Activated naive CD8-positive, alpha-beta T cell treated with anti-CD3 and anti-CD28 coated beads for 36 hours (primary cell): Measurements from ENCODE around the gene SLC7A6. TPM values are rescaled to one million over a fixed set of nuclear protein-coding genes. Genes with fewer than 3 reads are reported as not detected.
A peak's percentile ranks its signal among the peaks of the same experiment; 100 is the strongest.

Source experiments
- DNase-seq: peaks from one replicate; pipeline ENCODE4 v3.0.0; 2021
- H3K27ac Mint-ChIP-seq: one replicate; pipeline ENCODE4 v1.8.0; 2022; ENCODE audit warnings: mild to moderate bottlenecking, moderate library complexity, mixed read lengths
- H3K27me3 Mint-ChIP-seq: one replicate; pipeline ENCODE4 v1.8.0; 2022; ENCODE audit warnings: mild to moderate bottlenecking, mixed read lengths
- H3K36me3 Mint-ChIP-seq: one replicate; pipeline ENCODE4 v1.8.0; 2021; ENCODE audit warnings: mild to moderate bottlenecking, mixed read lengths
- H3K4me1 Mint-ChIP-seq: one replicate; pipeline ENCODE4 v1.8.0; 2021; ENCODE audit warnings: mixed read lengths
- H3K4me3 Mint-ChIP-seq: one replicate; pipeline ENCODE4 v1.8.0; 2022; ENCODE audit warnings: mild to moderate bottlenecking, moderate library complexity, mixed read lengths
- H3K9me3 Mint-ChIP-seq: one replicate; pipeline ENCODE4 v1.8.0; 2022; ENCODE audit warnings: mixed read lengths
- total RNA-seq, 2 experiments: library from RNA; stranded (reverse); gene quantifications; one replicate each; pipeline ENCODE4 v1.2.3, GENCODE V29; 2021

The SLC7A6 gene
- total RNA-seq, 2 experiments from 2014 or later = 65.9 to 69.9 TPM

DNA sequence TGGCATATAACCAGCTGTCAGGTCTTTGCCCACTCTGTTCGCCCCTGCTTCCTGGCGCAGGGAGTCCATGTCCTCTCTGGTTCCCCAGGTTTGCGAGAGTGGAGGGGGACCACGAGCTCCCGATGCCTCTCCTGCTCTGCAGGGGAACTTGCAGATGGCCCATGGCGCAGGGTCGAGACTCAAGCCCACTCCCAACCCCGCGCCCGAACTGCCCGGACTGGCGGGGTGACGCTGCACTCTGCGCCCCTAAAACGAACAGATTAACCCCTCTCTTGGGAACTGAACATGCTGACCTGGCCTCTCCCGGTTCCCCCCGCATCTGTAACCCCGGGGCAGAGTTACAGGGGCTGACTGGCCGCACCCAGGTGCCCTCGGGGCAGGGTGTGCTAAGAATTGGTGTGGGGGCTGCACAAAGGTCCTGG lies 19.8 kb upstream of the SLC7A6 start:
- Mint-ChIP-seq H3K4me1 (peaks cover 27% of the 10 kb centered on the region), H3K4me3 (peak overlapping the region; percentile 98), H3K27ac (peak overlapping the region; percentile 57), H3K9me3 (no peaks in the 10 kb centered on the region), H3K36me3 (no peaks in the 10 kb centered on the region), H3K27me3 (no peaks in the 10 kb centered on the region)
- DNase-seq = no peak

DNA sequence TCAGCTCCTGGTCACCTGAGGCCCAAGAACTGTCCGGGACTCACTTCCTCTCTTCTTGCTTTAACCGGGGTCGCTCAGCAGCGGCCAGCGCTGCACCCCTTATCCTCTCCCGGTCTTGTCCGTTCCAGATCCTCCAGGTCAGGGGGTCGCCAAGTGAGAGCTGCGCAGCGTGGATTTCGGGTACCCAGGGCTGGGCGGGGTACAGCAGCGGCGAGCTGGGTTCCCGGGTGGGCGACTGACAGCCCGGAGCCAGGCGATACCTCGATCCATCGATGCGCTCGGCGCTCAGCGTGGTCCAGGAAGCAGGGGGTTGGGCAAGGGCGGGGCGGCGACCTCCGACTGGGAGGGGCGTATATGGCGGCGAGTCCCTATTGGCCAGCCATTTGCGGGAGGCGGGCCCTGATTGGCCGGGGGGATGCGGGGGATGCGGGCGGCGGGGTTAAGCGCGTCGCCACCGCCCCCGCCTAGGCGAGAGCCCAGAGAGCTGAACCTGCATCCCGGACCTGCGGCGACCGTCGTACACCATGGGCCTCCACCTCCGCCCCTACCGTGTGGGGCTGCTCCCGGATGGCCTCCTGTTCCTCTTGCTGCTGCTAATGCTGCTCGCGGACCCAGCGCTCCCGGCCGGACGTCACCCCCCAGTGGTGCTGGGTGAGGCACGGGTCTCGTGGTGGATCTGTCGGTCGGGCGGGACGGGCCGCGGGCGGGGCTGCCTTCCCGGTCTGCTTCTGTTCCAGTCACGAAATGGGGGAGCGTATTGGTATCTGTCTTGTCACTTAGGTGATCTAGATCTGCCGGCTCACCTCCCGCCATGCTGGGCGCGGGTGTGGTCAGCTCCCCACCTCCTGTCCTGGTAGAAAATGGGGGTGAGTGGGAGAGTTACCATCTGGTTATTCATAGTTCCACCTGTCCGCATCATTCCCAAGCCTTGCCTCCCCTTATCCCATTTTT lies 19.1 kb upstream of the SLC7A6 start, which contains the start of gene PLA2G15:
TSS of gene PLA2G15 (plus strand) at position 471 of the 951 bp plus-strand sequence. CDS start at position 525, 54 bp downstream.
- no peaks in the 10 kb centered on the region for H3K36me3 Mint-ChIP-seq
- H3K4me3 Mint-ChIP-seq = peak within 1 kb of the TSS; percentile 98
- H3K9me3 Mint-ChIP-seq = no peaks in the 10 kb centered on the region
- H3K27me3 Mint-ChIP-seq = no peaks in the 10 kb centered on the region
- DNase-seq = peak; percentile 96
- peaks cover 24% of the 10 kb centered on the region for H3K4me1 Mint-ChIP-seq
- H3K27ac Mint-ChIP-seq = peak within 1 kb of the TSS; percentile 57

DNA sequence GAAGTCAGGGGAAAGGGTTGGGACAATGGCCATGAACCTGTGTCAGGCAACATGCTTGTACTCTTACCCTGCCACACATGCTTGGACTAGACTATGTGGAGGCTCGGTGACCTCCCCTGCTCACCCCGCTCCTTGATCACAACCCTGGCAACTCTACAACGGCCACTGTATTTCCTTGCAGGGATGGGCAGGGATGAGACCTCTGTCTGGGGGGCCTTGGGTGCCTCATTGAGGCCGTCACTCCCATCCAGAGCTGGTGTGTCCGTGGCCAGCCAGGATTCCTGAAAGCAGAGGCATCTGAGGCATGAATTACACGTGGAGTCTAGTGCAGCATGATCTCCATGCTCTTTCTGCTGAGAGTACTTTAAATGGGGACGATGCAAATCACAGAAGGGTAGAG lies 18.2 kb upstream of the SLC7A6 start:
- no peaks in the 10 kb centered on the region for H3K36me3 Mint-ChIP-seq
- H3K27ac Mint-ChIP-seq = no peak overlapping the region
- peaks cover 24% of the 10 kb centered on the region for H3K4me1 Mint-ChIP-seq
- H3K9me3 Mint-ChIP-seq = no peaks in the 10 kb centered on the region
- DNase-seq = no peak
- H3K4me3 Mint-ChIP-seq = peak overlapping the region; percentile 98
- no peaks in the 10 kb centered on the region for H3K27me3 Mint-ChIP-seq

DNA sequence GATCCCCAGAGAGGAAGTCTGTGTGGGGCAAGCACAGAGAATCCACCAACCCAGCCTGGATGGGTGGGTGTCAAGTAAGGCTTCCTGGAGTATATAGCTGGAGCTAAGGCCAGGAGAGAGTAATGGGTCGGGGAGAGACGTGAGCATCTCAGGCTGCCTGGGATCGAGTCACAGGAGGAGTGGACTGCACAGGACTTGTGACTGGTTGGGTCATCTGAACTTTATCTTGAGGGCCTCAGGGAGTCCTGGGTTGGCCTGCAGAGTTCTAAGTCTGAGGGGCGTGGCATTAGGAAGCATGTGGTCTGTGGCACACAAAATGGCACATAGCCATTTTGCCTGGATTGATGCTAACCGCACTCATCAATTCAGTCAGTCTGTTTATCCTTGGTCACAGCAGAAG lies 17.7 kb upstream of the SLC7A6 start:
- H3K4me1 Mint-ChIP-seq = peaks cover 24% of the 10 kb centered on the region
- H3K27me3 Mint-ChIP-seq = no peaks in the 10 kb centered on the region
- H3K27ac Mint-ChIP-seq = no peak overlapping the region
- DNase-seq = no peak
- H3K9me3 Mint-ChIP-seq = no peaks in the 10 kb centered on the region
- H3K36me3 Mint-ChIP-seq = no peaks in the 10 kb centered on the region
- H3K4me3 Mint-ChIP-seq = no peak overlapping the region

DNA sequence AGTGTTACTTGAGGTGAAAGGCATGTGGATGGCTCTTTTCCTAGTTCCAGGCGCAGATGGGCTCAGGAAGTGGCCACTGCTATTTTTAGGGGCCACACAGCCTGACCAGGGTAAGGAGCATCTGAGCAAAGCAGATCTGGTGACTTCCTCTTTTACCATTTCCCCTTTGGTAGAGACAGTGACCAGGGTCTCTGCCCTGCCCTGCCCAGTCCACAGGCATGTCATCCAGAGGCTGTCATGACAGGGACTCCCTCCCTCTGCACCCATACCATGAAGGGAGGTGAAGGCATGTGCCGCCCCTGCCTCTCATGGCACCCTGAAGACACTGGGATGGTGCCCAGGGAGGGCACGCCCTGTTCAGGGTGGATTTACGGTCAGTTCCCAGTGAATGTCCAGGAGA lies 16.9 kb upstream of the SLC7A6 start:
- no peak for DNase-seq
- no peaks in the 10 kb centered on the region for H3K9me3 Mint-ChIP-seq

DNA sequence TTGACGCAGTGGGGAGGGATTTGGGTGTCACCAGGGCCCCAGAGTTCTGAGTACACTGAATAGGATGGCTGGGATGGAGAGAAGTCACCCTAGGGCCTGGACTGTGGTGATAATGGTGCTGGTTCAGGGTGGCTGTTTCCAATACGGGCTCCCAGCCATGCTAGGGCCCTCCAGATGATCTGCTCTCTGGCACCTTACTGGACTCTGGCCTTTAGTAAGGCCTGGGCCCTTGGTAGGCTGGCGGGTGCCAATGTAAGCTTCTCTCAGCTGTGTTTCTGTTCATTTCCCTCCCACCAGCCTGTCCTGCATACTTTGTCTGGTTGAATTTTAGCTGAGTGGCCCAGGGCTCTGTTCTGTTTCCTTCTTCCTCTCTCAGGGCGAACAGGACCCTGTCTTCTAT lies 16.4 kb upstream of the SLC7A6 start:
- H3K4me3 Mint-ChIP-seq = no peak overlapping the region
- no peak overlapping the region for H3K27ac Mint-ChIP-seq
- H3K27me3 Mint-ChIP-seq = no peaks in the 10 kb centered on the region
- peaks cover 26% of the 10 kb centered on the region for H3K4me1 Mint-ChIP-seq
- DNase-seq = no peak
- no peaks in the 10 kb centered on the region for H3K9me3 Mint-ChIP-seq
- no peaks in the 10 kb centered on the region for H3K36me3 Mint-ChIP-seq

More for the DNA sequence above, 16.9 kb upstream of the SLC7A6 start:
- Mint-ChIP-seq H3K36me3 (no peaks in the 10 kb centered on the region), H3K27ac (no peak overlapping the region), H3K27me3 (no peaks in the 10 kb centered on the region), H3K4me1 (peaks cover 26% of the 10 kb centered on the region), H3K4me3 (no peak overlapping the region)

DNA sequence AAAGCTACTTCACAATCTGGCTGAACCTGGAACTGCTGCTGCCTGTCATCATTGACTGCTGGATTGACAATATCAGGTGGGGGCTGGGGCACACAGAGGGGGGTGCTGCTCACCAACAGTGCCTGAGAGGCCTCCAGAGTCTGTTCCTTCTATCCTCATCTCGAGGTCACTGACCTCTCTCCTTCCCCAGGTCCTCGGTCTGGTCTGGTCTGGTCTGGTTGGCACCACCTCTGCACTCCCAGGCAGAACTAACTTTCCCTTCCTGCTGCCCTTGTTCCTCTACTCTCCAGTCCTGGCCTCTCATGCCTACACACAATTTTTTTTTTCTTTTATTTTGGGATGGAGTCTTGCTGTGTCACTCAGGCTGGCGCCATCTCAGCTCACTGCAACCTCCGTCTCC lies 15.0 kb upstream of the SLC7A6 start:
- Mint-ChIP-seq H3K27me3 (no peaks in the 10 kb centered on the region), H3K36me3 (no peaks in the 10 kb centered on the region), H3K27ac (no peak overlapping the region), H3K4me1 (peaks cover 26% of the 10 kb centered on the region), H3K4me3 (no peak overlapping the region), H3K9me3 (no peaks in the 10 kb centered on the region)
- DNase-seq = no peak

DNA sequence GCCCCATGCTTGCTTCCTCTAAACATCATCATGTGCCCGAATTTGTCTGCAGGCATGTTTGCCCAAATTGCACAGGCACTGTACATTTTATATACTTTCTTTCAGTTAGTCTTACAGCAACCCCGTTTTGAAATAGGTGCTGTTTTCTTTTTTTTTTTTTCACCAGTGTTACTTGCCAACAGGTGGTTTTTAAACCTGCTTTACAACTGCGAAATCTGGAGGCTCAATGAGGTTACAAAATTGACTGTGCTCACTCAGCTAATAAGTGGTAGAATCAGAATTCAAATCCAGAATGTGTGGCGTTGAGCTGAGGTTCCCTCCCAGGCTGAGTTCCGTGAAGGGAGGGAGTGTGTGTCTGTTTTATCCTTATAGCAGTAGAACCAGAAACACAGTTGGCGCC lies 13.4 kb upstream of the SLC7A6 start:
- Mint-ChIP-seq H3K4me1 (peaks cover 20% of the 10 kb centered on the region), H3K36me3 (no peaks in the 10 kb centered on the region), H3K9me3 (no peaks in the 10 kb centered on the region), H3K4me3 (no peak overlapping the region), H3K27ac (peak overlapping the region; percentile 54), H3K27me3 (no peaks in the 10 kb centered on the region)
- no peak for DNase-seq

GRCh38 chr16:68251832-68252231 lies 12.5 kb upstream of the SLC7A6 start:
- no peak for DNase-seq
- Mint-ChIP-seq H3K4me1 (peaks cover 11% of the 10 kb centered on the region), H3K27ac (no peak overlapping the region), H3K36me3 (peaks cover 2% of the 10 kb centered on the region), H3K9me3 (no peaks in the 10 kb centered on the region), H3K27me3 (no peaks in the 10 kb centered on the region), H3K4me3 (no peak overlapping the region)

DNA sequence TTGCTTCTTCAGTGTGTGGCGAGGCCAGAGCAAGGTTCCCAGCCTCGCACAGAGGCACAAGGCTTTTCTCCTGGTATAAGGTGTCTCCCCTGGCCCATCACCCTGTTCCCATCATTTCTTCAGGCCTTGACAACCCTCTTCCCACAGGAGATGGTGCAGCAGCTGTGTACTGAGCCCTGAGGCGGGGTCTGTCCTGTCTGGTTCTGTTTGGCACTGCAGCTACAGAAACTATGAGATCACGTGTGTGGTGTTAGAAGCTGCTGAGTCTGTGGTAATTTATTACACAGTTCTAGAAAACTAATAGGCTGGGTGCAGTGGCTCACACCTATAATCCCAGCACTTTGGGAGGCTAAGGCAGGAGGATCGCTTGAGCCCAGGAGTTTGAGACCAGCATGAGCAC lies 11.9 kb upstream of the SLC7A6 start:
- Mint-ChIP-seq H3K9me3 (no peaks in the 10 kb centered on the region), H3K27me3 (no peaks in the 10 kb centered on the region), H3K4me3 (no peak overlapping the region), H3K27ac (no peak overlapping the region), H3K4me1 (peaks cover 6% of the 10 kb centered on the region), H3K36me3 (peaks cover 2% of the 10 kb centered on the region)
- DNase-seq = no peak

DNA sequence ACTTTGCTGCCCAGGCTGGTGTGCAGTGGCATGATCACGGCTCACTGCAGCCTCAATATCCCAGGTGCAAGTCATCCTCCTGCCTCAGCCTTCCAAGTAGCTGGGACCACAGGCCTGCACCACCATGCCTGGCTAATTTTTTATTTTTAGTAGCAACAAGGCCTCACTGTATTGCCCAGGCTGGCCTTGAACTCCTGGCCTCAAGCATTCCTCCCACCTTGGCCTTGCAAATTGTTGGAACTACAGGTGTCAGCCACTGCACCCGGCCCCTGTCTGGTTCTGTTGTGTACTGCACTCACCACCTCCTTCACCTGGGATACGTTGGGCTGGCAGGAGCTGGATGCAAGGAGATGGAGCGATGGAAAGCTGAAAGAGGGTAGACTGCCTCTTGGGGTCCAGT lies 10.6 kb upstream of the SLC7A6 start:
- H3K4me3 Mint-ChIP-seq = no peak overlapping the region
- DNase-seq = no peak

DNA sequence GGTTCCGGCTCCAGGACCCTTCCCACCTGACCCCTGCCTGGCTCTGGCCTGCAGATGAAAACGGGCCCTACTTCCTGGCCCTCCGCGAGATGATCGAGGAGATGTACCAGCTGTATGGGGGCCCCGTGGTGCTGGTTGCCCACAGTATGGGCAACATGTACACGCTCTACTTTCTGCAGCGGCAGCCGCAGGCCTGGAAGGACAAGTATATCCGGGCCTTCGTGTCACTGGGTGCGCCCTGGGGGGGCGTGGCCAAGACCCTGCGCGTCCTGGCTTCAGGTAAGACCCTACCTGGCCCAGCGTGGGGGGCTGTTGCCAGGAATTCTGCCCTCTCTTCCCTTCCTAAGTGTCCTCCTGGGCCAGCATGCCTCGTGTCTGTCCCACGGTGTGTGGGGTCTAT lies 8.6 kb upstream of the SLC7A6 start:
- H3K4me1 Mint-ChIP-seq = peaks cover 2% of the 10 kb centered on the region
- H3K27ac Mint-ChIP-seq = no peak overlapping the region
- no peak for DNase-seq
- H3K9me3 Mint-ChIP-seq = no peaks in the 10 kb centered on the region
- peaks cover 2% of the 10 kb centered on the region for H3K36me3 Mint-ChIP-seq
- no peak overlapping the region for H3K4me3 Mint-ChIP-seq
- H3K27me3 Mint-ChIP-seq = no peaks in the 10 kb centered on the region

More for the DNA sequence above, 10.6 kb upstream of the SLC7A6 start:
- Mint-ChIP-seq H3K4me1 (peaks cover 2% of the 10 kb centered on the region), H3K36me3 (peaks cover 2% of the 10 kb centered on the region), H3K27me3 (no peaks in the 10 kb centered on the region), H3K9me3 (no peaks in the 10 kb centered on the region), H3K27ac (no peak overlapping the region)

DNA sequence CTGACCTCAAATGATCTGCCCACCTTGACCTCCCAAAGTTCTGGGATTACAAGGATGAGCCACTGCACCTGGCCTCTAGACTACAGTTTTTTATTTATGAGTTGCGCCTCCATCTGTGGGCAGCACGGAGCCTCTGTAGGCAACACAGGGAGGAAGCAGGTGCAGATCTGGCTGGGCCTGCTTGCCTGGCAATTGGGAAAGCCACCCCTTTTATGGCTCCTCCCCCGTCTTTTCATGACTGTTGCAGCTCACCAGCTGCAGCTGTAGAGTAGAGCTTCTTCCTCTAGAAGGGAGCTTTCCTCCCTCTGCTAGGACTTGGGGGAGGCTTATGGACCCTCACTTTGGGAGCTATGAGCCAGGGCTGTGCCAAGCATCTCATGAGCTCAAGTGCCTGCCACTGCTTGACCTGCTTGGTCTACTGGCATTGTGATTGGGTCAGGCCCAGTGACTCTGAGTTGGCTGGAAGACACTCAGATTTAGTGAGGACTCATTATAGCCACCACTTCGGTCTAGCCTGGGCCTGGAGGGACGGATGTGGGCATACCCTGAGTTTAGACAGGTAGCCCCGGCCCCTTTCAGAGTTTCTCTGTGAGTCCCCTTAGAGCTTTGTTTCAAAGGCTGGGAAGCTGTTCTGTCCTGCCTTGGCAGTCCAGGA lies 6.9 kb upstream of the SLC7A6 start:
- H3K4me3 Mint-ChIP-seq = no peak overlapping the region
- DNase-seq = no peak
- no peaks in the 10 kb centered on the region for H3K27me3 Mint-ChIP-seq
- H3K4me1 Mint-ChIP-seq = peaks cover 7% of the 10 kb centered on the region
- H3K36me3 Mint-ChIP-seq = peaks cover 2% of the 10 kb centered on the region
- H3K9me3 Mint-ChIP-seq = no peaks in the 10 kb centered on the region
- no peak overlapping the region for H3K27ac Mint-ChIP-seq

GRCh38 chr16:68257906-68258800 lies 6.2 kb upstream of the SLC7A6 start:
- Mint-ChIP-seq H3K9me3 (no peaks in the 10 kb centered on the region), H3K27me3 (no peaks in the 10 kb centered on the region), H3K4me3 (no peak overlapping the region), H3K4me1 (peaks cover 9% of the 10 kb centered on the region), H3K27ac (no peak overlapping the region), H3K36me3 (peaks cover 2% of the 10 kb centered on the region)
- no peak for DNase-seq
